GM18511 (cell line): ENCODE results near the gene SH3PXD2B.
A peak's percentile ranks its signal among the peaks of the same experiment; 100 is the strongest.
"Not testable (repeated sequence)": the region's sequence is repeated elsewhere in the genome, so short reads cannot be mapped to it uniquely, and the experiment has no call there.

ENCODE experiments used
- ATAC-seq: cut with Tn5 transposase; IDR thresholded peaks from one replicate; pipeline ENCODE4 v1.9.1; 2021; ENCODE audit warnings: mild to moderate bottlenecking, moderate library complexity; ENCODE audit not compliant: unreplicated experiment

The SH3PXD2B gene

DNA sequence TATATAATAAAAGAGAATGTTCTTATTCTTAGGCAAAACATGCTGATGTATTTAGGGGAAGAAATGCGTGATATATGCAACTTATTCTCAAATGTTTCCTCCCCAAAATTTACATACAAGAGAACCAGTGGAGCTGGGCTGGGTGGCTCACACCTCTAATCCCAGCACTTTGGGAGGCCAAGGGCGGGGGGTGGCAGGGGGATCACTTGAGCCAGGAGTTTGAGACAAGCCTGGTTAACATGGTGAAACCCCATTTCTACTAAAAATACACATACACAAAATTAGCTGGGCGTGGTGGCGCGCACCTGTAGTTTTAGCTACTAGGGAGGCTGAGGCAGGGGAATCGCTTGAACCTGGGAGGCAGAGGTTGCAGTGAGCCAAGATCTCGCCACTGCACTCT lies 143.3 kb downstream of the SH3PXD2B start:
- no peak for ATAC-seq

DNA sequence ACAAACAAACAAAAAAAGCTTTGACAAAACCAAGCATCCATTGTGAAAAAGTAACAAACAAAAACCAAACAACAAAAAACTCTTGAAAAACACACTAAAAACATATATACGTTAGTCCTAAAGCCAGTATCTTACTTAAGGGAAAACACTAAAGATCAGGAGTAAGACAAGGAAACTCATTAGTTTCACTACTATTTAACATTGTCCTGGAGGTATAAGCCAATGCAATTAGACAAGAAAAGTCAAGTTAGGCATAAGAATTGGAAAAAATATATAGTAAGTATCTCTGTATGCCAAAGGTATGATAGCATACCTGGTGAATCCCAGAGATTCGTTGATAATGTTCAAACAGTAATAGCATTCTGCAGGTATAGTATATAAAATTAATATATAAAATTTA lies 148.9 kb downstream of the SH3PXD2B start:
- no peak for ATAC-seq

DNA sequence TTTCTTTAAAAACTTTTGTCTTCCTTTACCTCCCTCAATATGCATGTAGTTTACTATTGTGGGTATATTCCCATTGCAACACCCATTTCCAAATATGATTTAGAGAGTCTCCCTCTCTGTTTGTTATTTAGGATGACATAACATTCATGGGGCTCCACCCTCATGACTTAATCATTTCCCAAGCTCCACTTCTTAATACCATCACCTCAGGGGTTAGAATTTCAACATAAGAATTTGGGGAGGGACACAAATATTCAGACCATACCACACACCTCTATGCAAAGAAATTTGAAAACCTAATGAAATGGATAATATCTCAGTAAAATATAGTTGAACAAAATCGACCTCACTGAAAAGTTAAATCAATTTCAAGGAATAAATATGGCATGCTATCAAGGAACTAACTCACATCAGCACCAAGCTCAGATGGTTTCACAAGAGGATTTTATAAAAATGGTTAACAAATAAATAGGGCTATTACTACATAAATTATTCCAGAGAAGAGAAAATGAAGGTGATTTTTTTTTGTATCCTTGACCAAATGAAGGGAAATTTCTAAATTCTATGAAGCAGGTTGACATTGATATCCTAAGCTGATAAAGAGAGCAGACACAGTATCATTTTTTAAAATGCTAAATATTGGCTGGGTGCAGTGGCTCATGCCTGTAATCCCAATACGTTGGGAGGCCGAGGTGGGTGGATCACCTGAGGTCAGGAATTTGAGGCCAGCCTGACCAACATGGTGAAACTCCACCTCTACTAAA lies 150.6 kb downstream of the SH3PXD2B start:
- ATAC-seq: no peak

DNA sequence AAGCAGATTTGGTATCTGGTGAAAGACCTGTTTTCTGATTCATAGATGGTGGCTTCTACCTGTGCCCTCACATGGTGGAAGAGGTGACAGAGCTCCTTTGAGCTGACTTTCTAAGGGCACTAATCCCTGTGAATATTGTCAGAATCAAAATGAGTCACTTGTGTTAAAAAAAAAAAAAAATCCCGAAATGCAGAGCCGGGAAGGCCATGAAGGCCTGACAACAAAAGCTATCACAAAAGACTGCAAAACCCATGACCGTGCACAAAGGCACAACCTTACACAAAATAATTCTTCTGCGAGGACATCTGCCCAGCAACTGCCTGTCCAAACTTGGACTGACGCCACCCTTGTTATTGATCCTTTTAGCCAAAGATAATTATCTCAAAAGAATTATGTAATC lies 151.2 kb downstream of the SH3PXD2B start:
- no peak for ATAC-seq

DNA sequence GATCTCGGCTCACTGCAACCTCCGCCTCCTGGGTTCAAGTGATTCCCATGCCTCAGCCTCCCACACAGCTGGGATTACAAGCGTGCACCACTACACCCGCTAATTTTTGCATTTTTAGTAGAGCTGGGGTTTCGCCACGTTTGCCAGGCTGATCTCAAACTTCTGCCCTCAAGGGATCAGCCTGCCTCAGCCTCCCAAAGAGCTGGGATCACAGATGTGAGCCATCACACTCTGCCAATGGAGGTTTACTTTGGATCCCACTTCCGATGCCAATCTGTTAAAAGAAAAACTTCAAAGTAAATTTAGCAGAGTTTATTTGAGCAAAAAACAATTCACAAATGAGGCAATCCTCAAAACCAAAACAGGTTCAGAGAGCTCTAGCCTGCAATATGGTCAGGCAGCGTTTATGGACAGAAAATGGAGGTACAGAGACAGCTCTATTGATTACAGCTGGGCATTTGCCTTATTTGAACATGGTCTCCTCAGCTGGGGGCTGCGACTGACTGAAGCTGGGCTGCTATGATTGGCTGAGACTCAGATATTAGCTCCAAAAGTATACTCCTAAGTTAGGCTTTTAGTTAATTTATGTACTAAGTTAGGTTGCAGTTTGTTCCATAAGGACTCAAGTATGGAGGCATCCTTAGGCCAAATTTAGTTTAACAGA lies 152.1 kb downstream of the SH3PXD2B start:
- no peak for ATAC-seq

DNA sequence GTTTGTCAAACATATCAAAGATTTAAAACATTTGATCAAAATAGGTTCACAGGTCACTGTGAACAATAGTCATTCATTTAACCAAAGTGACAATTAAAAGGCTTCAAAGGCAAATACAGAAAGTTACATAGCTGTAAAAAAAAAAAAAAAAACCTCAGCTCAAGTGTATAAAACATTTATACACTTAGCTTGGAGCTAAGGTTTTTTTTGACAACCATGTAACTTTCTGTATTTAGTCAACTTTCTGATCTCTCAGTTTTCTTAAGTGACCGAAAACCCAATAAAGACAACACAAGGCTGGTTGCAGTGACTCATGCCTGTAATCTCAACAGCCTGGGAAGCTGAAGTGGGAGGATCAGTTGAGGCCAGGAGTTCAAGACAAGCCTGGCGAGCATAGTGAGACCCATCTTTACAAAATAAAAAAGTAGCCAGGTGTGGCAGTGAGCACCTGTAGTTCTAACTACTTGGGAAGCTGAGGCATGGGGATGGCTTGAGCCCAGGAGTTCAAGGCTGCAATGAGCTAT lies 154.3 kb downstream of the SH3PXD2B start:
- no peak for ATAC-seq

DNA sequence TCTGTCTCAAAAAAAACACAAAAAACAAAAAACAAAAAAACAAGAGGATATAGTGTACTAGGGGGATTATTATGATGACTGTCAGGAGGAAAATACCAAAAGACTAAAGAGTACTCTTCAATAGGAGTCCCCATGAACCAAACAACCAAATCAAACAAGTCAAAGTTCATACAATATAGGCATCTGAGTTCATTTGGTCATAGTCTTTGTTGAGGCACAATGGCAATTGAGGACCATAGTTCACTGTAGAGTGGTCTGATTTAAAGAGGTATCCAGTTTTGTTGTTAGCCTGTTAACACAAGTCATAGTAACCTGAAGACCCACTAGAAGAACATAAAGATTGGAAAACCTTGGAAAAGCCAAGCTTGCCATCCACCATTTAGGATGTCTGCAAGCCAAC lies 159.5 kb downstream of the SH3PXD2B start:
- no peak for ATAC-seq

DNA sequence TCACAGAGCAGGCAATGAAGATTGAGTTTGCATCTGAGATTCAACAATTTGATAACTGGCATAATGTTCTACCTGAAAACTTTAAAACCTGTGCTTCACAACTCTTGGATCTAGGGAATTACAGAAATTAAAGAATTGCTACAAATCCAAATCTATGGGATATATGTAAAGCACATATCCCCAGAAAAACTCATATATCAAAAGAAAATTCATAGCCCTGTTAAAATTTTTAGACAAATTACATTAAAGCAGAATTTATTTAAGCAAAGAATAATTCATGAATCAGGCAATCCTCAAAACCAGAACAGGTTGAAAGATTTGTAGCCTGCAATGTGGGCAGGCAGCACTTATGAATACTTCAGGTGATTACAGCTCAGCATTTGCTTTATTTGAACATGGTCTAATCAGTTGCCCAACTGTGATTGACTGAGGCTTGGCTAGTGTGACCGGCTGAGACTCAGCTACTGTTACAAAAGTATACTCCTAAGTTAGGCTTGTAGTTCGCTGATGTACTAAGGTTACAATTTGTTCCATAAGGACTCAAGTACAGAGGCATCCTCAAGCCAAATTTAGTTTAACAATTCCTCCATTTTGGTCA lies 160.5 kb downstream of the SH3PXD2B start:
- ATAC-seq: no peak

DNA sequence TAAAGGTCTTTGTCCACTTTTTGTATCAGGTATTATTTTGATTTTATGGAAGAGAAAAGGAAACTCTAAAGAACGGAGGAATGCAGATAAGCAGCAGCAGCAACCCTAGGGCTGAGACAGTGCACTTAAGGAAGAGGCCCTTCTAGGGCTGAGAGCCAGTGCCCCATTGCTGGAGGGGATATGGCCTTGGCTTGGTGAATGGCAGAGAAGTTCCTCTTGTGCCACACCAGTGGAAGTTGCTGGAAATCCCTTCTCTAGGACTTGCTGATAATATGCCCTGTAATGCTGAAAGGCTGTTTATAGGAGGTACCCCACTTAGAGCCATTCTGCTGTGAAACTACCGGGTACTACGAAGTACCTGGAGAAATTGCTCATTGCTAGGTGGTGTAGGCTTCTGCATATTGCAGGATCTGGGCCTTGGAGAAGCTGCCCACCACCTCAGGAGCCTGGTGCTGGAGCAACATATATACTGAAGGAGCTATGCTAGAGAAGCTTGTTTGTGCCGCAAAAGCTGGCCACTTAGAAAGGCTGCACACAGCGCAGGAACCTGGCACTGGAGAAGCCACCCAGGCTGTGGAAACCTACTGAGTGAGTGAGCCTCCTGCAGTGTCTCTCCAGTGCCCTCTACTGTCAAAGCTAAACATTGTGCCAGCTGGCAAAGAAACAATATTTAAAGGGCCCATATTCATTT lies 161.1 kb downstream of the SH3PXD2B start:
- peak; percentile 93 for ATAC-seq

DNA sequence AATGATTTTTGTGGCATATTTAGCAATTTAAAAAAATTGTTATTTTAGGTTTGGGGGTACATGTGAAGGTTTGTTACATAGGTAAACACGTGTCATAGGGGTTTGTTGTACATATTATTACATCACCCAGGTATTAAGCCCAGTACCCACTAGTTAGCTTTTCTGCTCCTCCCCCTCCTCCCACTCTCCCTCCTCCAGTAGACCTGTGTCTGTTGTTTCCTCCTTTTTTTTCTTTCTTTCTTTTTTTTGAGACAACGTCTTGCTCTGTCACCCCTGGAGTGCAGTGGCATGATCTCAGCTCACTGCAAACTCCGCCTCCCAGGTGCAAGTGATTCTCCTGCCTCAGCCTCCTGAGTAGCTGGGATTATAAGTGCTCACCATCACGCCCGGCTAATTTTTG lies 162.5 kb downstream of the SH3PXD2B start:
- ATAC-seq: not testable (repeated sequence)

DNA sequence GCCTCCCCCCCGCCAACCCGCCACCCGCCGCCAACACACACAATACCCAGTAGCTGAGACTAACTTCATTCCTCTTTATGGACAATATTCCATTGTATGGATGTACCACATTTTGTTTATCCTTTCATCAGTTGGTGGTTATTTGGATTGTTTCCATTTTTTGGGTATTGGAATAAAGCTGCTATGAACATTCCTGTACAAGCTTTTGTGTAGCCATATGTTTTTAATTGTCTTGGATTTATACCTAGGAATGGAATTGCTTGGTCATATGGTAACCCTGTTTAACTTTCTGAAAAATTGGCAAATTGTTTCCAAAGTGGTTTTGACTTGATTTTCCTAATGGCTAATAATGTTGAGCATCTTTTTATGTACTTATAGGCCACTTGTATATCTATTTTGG lies 165.9 kb downstream of the SH3PXD2B start:
- no peak for ATAC-seq

DNA sequence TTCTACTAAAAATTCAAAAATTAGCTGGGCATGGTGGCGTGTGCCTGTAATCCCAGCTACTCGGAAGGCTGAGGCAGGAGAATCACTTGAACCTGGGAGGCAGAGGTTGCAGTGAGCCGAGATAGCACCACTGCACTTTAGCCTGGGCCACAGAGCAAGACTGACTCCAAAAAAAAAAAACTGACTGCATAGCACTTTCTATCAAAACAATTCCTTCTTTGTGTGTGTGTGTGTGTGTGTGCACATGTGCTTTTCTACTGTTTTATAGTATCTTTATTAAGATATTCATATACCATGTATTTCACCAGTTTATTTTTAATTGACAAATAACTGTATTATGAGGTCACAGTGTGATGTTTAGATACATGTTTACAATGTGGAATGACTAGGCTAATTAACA lies 167.2 kb downstream of the SH3PXD2B start:
- not testable (repeated sequence) for ATAC-seq

DNA sequence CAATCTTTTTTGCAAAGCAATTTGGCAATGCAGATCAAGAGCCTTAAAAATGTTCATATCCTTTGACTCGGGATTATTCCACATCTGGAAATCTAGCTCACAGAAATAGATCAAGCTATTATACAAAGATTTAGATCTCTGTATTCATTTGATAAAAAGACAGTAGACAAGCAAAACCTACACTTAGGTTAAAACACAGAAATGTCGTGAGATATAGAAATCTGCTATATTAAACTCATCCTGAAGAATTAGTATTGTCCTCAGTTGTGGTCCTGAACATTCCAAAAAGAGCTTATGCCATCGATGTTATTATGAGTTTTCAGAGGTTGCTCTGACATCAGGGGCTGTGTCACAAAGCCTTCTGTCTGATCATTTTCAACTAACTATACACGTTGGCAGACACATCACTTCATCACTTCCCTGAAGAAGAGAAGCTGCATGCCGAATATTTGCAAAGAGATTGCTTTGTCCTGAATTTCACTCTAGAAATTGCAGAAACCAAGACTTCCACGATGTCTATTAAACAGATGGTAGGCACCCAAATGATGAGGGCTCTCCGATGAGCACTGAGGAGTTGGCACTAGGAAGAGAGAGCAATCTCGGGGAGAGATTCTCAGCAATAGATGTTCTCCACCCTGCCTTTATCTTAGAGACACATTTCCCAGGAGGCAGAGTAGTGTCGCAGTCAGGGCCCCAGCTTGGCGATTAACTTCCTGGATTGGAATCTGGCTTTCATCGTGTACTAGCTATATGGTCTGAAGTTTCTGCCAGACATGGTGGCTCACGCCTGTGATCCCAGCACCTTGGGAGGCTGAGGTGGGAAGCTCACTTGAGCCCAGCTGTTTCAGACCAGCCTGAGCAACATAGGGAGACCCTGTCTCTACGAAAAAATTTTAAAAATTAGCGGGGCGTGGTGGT lies 168.8 kb downstream of the SH3PXD2B start:
- ATAC-seq: no peak

DNA sequence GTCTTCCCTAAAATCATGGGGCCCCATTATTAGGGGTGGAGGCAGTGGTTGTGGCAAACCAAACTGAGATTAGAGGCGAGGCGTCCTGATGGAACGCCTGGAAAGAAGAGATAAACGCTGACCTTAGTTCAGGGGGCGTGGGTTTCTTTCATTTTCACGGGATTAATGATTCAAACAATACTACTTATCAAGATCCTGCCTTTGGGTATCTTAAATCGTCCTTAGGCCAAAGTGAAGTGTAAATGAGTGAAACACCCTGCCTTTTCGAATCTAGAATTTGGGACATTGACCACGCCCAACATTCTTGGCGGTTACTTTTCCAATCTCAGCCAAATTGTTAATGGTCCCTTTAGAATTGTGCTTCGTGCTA lies 169.7 kb downstream of the SH3PXD2B start:
- ATAC-seq: no peak

DNA sequence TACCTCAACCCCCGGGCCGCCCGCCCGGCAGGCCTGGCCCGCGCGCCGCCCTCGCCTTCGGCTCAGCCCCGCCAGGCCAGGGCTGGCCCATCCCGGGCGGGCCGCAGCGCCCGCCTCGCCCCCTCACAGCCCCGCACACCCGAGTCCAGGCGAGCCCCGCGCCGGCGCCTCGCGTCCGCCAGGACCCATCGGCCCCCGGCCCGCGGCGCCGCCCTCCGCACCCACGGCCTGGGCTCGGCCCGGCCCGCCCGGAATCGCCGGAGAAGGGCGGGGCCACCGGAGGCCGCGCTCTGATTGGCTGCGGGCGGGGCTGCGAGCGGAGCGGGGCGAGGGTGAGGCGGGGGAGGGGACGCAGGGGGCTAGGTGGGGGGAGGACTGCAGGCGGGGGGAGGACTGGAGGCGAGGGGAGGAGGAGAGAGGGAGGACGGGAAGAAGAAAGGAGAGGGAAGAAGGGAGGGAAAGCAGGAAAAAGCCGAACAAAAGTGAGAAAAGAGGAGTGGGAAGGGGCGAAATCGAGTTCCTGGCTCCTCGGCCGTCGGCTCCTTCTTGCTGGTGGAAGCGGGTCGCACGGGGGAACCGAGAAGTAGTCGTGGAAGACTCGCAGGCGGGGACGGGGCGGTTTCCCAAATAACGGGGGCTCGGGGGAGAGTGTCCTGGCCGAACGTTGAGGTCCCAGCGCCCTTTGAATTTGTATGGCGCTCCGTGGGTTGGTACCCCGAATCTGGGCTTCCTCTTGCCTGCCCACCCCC lies 170.3 kb downstream of the SH3PXD2B start:
- ATAC-seq: peak; percentile 87

DNA sequence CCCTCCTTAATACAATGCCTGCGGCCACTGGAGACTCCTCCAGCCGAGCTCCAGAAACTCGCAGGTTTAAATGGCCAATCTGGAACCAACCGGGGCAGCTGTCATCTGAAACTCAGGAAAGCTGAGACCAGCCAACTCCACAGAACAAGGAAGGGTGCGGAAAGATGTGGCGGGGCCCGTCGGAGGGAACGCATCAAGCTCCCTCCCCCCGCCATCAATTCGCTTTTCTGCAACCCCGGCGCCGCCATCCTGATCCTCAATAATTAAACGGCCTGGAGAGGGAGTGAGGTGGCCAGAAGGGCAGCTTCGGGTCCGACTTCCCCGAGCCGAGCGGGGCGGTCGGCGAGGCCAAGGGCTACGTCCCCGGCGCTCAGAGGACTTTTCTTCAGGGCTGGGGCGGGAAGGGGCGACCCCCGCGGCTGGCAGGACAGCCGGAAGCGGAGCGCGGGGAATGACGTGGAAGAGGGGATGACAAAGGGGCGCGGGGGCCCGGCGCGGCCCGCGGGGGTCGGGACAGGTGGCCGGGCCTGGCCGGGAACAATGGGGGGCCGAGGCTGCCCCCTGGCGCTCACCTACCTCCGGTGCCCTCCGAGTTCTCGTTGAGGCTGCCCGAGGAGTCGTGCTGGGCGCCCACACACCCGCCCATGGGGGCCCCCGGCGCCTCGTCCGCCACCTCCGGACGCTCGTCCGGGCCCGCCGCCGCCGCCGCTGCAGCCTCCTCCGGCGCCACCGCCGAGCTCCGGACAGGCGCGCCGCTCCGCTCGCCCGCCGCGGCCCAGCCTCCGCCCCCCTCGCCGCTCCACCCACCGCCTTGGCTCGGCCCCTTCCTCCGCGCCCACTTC lies 171.1 kb downstream of the SH3PXD2B start, which contains the start of gene UBTD2:
Gene UBTD2, minus strand, starts transcription at position 745 of the 842 bp plus-strand sequence. Its CDS starts 99 bp downstream, at position 646.
- ATAC-seq: peak; percentile 92

DNA sequence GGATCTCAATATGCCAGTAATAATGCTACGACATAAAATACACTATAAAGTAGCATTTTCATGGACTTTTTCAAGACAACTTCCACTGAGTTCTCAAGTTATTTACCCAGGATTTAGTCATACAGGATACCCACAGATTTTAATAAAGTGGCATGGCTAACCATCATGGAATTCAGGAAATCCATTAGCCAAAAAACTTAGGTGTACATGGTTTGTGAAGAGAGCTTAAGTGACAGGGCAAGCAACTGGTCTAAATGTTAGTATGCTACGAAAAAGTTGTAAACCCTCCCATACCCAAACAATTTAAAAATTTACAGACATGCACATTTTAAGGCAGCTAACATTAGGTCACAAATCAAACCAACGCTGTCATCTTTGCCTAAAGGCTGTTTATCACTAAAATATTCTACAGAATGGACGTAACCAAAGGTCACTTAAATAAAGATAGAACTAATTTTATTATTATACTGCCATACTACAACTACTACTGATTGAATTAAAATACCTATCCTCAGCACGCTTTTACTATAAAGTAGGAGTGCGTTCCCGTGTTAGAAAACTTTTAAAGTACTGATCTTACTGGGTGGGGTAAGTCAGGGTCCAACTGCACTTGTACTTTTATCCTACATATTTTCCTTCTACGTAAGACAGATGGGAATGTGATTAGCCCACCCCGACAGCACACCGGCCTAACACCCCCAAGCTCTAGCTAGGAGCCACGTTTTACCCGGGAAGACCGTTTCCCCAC lies 171.9 kb downstream of the SH3PXD2B start:
- ATAC-seq: no peak

DNA sequence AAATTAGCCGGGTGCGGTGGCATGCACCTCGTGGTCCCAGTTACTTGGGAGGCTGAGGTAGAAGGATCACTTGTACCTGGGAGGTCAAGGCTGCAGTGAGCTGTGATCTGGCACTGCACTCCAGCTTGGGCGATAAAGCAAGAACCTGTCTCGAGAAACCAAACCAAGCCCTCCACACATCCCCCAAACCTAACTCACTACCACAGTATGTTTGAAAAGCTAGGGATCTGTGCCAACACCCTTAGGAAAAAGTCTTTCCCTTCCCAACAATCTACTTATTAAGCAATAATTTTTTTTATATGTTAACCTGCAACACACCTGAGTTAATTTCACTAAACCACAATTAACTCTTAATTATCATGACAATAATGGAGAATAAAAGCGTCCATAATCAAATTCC lies 173.0 kb downstream of the SH3PXD2B start:
- ATAC-seq: no peak
